Measurements from ENCODE around the gene NANOG. TPM values are rescaled to one million over a fixed set of nuclear protein-coding genes. Genes with fewer than 3 reads are reported as not detected.
"Not testable (repeated sequence)": the region's sequence is repeated elsewhere in the genome, so short reads cannot be mapped to it uniquely, and the experiment has no call there.

Gene NANOG
- total RNA-seq, 1 experiment from 2014 or later = not detected

DNA sequence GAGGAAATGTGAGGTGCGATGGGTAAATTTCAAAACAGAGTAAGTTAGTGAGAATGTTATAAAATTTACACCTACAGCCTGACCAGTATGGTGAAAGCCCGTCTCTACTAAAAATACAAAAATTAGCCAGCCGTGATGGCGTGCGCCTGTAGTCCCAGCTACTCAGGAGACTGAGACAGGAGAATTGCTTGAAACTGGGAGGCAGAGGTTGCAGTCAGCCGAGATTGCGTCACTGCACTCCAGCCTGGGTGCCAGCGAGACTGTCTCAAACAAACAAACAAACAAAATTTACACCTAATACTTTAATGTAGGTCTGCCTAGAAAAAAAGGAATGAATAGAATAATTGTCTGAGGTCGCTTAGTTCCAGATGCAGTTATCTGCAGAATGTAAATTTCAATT, 45.9 kb downstream of the NANOG start:
- H3K4me3 Mint-ChIP-seq (ENCODE audit: unreplicated experiment) = no peak overlapping the region
- no peaks in the 10 kb centered on the region for H3K9me3 Mint-ChIP-seq (ENCODE audit: unreplicated experiment)
- ChIA-PET POLR2A (no interaction called here), CTCF (interaction anchor here (0.6 to 1.1 kb wide), 2 partner anchors 27 to 240 kb away, joined by 4 to 8 read pairs; no protein-coding TSS in a partner anchor)
- intact Hi-C loops (cut with micrococcal nuclease) = no loop called here
- no peak for DNase-seq (ENCODE audit: unreplicated experiment)
- no peak for TF ChIP-seq CTCF (IDR thresholded peaks at IDR 0.05; ENCODE audit: unreplicated experiment)
- BruUV-seq (replicated peaks) = no TSS peak
- H3K27ac Mint-ChIP-seq (ENCODE audit: low read depth, unreplicated experiment) = no peak overlapping the region
- no peaks in the 10 kb centered on the region for H3K27me3 Mint-ChIP-seq (ENCODE audit: insufficient read depth, unreplicated experiment)
- H3K4me1 Mint-ChIP-seq (ENCODE audit: insufficient read depth, unreplicated experiment) = peaks cover 3% of the 10 kb centered on the region
- H3K36me3 Mint-ChIP-seq (ENCODE audit: insufficient read depth, unreplicated experiment) = no peaks in the 10 kb centered on the region

DNA sequence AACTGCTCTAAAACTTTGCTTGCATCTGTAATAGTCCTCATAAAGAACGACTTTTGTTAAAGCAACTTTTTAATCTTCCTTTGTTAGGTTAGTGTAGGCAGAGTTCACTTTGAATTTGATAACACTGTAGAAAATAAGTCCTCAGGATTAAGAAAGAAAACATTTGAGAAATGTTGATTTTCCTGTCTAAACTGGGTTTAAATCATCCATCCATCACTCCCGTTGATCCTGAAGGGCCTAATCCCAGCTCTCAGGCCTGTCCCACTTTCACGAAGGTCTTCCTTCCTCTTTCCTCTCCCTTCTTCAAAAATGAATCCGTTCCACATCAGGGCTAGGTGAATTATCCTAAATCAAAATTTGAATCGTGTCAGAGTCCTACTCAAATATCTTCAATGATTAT, 46.6 kb downstream of the NANOG start:
- CTCF ChIA-PET = no interaction called here
- H3K4me1 Mint-ChIP-seq (ENCODE audit: insufficient read depth, unreplicated experiment) = peaks cover 3% of the 10 kb centered on the region
- POLR2A ChIA-PET = interaction anchor here (0.6 kb wide), 1 partner anchor 64 kb away, joined by 3 read pairs; no protein-coding TSS in a partner anchor
- no peak for TF ChIP-seq CTCF (IDR thresholded peaks at IDR 0.05; ENCODE audit: unreplicated experiment)
- DNase-seq (ENCODE audit: unreplicated experiment) = no peak
- no peak overlapping the region for H3K27ac Mint-ChIP-seq (ENCODE audit: low read depth, unreplicated experiment)
- no peaks in the 10 kb centered on the region for H3K36me3 Mint-ChIP-seq (ENCODE audit: insufficient read depth, unreplicated experiment)
- intact Hi-C loops (cut with micrococcal nuclease) = no loop called here
- no TSS peak for BruUV-seq (replicated peaks)
- H3K4me3 Mint-ChIP-seq (ENCODE audit: unreplicated experiment) = no peak overlapping the region
- no peaks in the 10 kb centered on the region for H3K27me3 Mint-ChIP-seq (ENCODE audit: insufficient read depth, unreplicated experiment)
- no peaks in the 10 kb centered on the region for H3K9me3 Mint-ChIP-seq (ENCODE audit: unreplicated experiment)

- CTCF ChIA-PET = interaction anchor here (0.8 kb wide), 1 partner anchor 195 kb away, joined by 3 read pairs; no protein-coding TSS in a partner anchor
These were observed 48.2 kb downstream of the NANOG start for GRCh38 chr12:7837366-7837765.

DNA sequence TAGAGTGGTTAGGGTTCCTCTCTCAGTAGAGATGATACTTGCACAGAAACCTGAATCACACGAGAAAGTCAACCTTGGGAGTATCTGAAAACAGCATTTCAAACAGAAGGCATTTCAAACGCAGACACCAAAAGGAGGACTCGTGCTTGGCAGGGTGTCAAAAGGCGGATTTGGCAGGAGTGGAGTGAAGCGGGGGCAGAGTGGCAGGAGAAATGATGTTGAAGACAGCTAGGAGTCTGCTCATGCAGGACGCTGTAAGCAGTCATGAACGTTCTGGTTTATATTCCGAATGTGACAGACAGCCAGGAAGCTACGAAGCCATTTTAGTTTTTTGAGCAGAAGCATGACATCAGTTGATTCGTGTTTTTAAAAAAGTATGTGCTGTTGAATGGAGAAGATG, 50.0 kb downstream of the NANOG start:
- H3K27ac Mint-ChIP-seq (ENCODE audit: low read depth, unreplicated experiment); POLR2A ChIA-PET; H3K4me3 Mint-ChIP-seq (ENCODE audit: unreplicated experiment); H3K9me3 Mint-ChIP-seq (ENCODE audit: unreplicated experiment); intact Hi-C loops (cut with micrococcal nuclease); H3K4me1 Mint-ChIP-seq (ENCODE audit: insufficient read depth, unreplicated experiment); BruUV-seq (replicated peaks); H3K27me3 Mint-ChIP-seq (ENCODE audit: insufficient read depth, unreplicated experiment); H3K36me3 Mint-ChIP-seq (ENCODE audit: insufficient read depth, unreplicated experiment): not testable (repeated sequence)
- CTCF ChIA-PET = interaction anchor here (0.7 kb wide), 1 partner anchor 38 kb away, joined by 3 read pairs; no protein-coding TSS in a partner anchor
- DNase-seq (ENCODE audit: unreplicated experiment) = peak; percentile 38

More at GRCh38 chr12:7837366-7837765, 48.2 kb downstream of the NANOG start:
- BruUV-seq (replicated peaks) = no TSS peak
- Mint-ChIP-seq H3K27me3 (ENCODE audit: insufficient read depth, unreplicated experiment) (no peaks in the 10 kb centered on the region), H3K4me3 (ENCODE audit: unreplicated experiment) (no peak overlapping the region), H3K27ac (ENCODE audit: low read depth, unreplicated experiment) (no peak overlapping the region), H3K9me3 (ENCODE audit: unreplicated experiment) (no peaks in the 10 kb centered on the region), H3K4me1 (ENCODE audit: insufficient read depth, unreplicated experiment) (peaks cover 3% of the 10 kb centered on the region), H3K36me3 (ENCODE audit: insufficient read depth, unreplicated experiment) (no peaks in the 10 kb centered on the region)
- intact Hi-C loops (cut with micrococcal nuclease) = no loop called here
- TF ChIP-seq CTCF (IDR thresholded peaks at IDR 0.05; ENCODE audit: unreplicated experiment) = no peak
- POLR2A ChIA-PET = no interaction called here
- DNase-seq (ENCODE audit: unreplicated experiment) = no peak

DNA sequence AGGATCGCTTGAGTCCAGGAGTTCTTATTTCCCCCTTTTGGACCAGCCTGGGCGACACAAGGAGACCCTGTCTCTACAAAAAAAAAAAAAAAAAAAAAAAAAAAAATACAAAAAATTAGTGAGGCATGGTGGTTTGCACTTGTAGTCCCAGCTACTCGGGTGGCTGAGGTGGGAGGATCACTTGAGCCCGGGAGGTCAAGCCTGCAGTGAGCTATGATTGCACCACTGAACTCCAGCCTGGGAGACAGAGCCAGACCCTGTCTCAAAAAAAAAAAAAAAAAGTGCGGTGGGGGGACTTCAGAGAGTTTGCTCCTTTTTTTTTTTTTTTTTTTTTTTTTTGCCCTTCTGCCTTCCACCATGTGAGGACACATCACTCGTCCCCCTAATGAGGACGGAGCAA, 50.6 kb downstream of the NANOG start:
- H3K4me3 Mint-ChIP-seq (ENCODE audit: unreplicated experiment); H3K4me1 Mint-ChIP-seq (ENCODE audit: insufficient read depth, unreplicated experiment); DNase-seq (ENCODE audit: unreplicated experiment); BruUV-seq (replicated peaks); H3K36me3 Mint-ChIP-seq (ENCODE audit: insufficient read depth, unreplicated experiment); intact Hi-C loops (cut with micrococcal nuclease); H3K27ac Mint-ChIP-seq (ENCODE audit: low read depth, unreplicated experiment); H3K27me3 Mint-ChIP-seq (ENCODE audit: insufficient read depth, unreplicated experiment); POLR2A ChIA-PET; H3K9me3 Mint-ChIP-seq (ENCODE audit: unreplicated experiment): not testable (repeated sequence)
- CTCF ChIA-PET = interaction anchor here (0.6 kb wide), 2 partner anchors 8 to 142 kb away, joined by 3 to 4 read pairs; no protein-coding TSS in a partner anchor

- CTCF ChIA-PET = interaction anchor here (0.6 kb wide), 1 partner anchor 183 kb away, joined by 3 read pairs; no protein-coding TSS in a partner anchor
- intact Hi-C loops (cut with micrococcal nuclease); H3K27me3 Mint-ChIP-seq (ENCODE audit: insufficient read depth, unreplicated experiment); H3K9me3 Mint-ChIP-seq (ENCODE audit: unreplicated experiment); BruUV-seq (replicated peaks); H3K27ac Mint-ChIP-seq (ENCODE audit: low read depth, unreplicated experiment); H3K36me3 Mint-ChIP-seq (ENCODE audit: insufficient read depth, unreplicated experiment); H3K4me1 Mint-ChIP-seq (ENCODE audit: insufficient read depth, unreplicated experiment); H3K4me3 Mint-ChIP-seq (ENCODE audit: unreplicated experiment); DNase-seq (ENCODE audit: unreplicated experiment); POLR2A ChIA-PET: not testable (repeated sequence)
These were observed 53.2 kb downstream of the NANOG start for GRCh38 chr12:7842444-7842843.

GRCh38 chr12:7843149-7843548, 53.9 kb downstream of the NANOG start:
- H3K36me3 Mint-ChIP-seq (ENCODE audit: insufficient read depth, unreplicated experiment); CTCF ChIA-PET; POLR2A ChIA-PET: not testable (repeated sequence)

More at GRCh38 chr12:7843149-7843548, 53.9 kb downstream of the NANOG start:
- H3K4me3 Mint-ChIP-seq (ENCODE audit: unreplicated experiment); intact Hi-C loops (cut with micrococcal nuclease); H3K9me3 Mint-ChIP-seq (ENCODE audit: unreplicated experiment); BruUV-seq (replicated peaks); H3K27ac Mint-ChIP-seq (ENCODE audit: low read depth, unreplicated experiment); DNase-seq (ENCODE audit: unreplicated experiment); H3K4me1 Mint-ChIP-seq (ENCODE audit: insufficient read depth, unreplicated experiment): not testable (repeated sequence)
- peaks cover 13% of the 10 kb centered on the region for H3K27me3 Mint-ChIP-seq (ENCODE audit: insufficient read depth, unreplicated experiment)
